ENCODE data around the gene MPHOSPH8.
"Not testable (repeated sequence)": the region's sequence is repeated elsewhere in the genome, so short reads cannot be mapped to it uniquely, and the experiment has no call there.

Gene MPHOSPH8

DNA sequence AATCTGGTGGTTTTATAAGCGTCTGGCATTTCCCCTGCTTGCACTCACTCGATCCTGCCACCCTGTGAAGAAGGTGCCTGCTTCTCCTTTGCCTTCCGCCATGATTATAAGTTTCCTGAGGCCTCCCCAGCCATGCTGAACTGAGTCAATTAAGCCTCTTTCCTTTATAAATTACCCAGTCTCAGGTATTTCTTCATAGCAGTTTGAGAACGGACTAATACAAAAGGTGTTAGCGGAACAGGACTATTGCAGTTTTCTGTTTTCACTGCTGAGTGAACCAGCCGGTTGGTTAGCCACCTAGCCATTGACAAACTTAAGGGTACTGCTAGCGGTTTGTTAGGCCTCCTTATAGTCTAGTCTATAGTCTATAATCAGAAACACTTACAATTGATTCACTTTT is 2.5 kb downstream of the MPHOSPH8 start:
- not testable (repeated sequence) for H4K5ac ChIP-seq (ENCODE audit: low read length); H3K27me3 ChIP-seq (ENCODE audit: insufficient read depth, low read length, poor library complexity); H4K8ac ChIP-seq (ENCODE audit: low read depth, low read length); DNase-seq; H3K4me2 ChIP-seq (ENCODE audit: low read length); H3K79me1 ChIP-seq (ENCODE audit: low read length); H3K18ac ChIP-seq (ENCODE audit: low read length); H3K56ac ChIP-seq (ENCODE audit: low read length); H2BK120ac ChIP-seq (ENCODE audit: low read depth, low read length); H3K36me3 ChIP-seq (ENCODE audit: control insufficient read depth, insufficient read depth, low read length); H2AK5ac ChIP-seq (ENCODE audit: low read length); H2BK5ac ChIP-seq (ENCODE audit: low read length); H3K4me3 ChIP-seq (ENCODE audit: low read length); H3K4me1 ChIP-seq (ENCODE audit: control insufficient read depth, low read depth, low read length); H3K23ac ChIP-seq (ENCODE audit: low read length); H2BK15ac ChIP-seq (replicated peaks; ENCODE audit: low read depth); H3K9ac ChIP-seq (ENCODE audit: low read length); H3K4ac ChIP-seq (ENCODE audit: low read depth, low read length); H3K27ac ChIP-seq (ENCODE audit: low read depth, low read length)
- no CpG with 5 or more reads among the region's 7 CpGs for WGBS (ENCODE audit: extremely low coverage, insufficient coverage, low lambda C conversion rate)
- peaks cover 11% of the 10 kb centered on the region for H3K79me2 ChIP-seq (ENCODE audit: control insufficient read depth, insufficient read depth, low read length)

DNA sequence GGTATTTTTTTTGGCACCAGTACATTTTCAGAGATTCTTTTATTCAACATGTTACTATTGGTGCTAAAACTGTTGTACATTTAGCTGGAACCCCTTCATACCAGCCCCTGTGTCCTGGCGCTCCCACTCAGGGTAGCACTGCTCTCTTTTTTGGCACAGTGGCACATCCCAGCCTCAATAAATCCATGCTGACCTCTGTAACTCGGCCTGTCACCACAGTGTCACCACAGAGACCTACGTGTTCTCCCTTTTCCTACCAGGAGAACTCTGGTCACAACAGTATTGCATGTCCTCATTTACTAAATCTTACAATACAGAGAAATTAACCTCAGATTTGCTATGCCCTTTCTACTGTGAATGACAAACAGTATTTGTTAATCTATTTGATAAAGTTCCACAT is 10.2 kb downstream of the MPHOSPH8 start:
- Histone ChIP-seq H4K5ac (ENCODE audit: low read length) (no peak overlapping the region), H3K18ac (ENCODE audit: low read length) (no peak overlapping the region), H3K4me3 (ENCODE audit: low read length) (no peak overlapping the region), H2BK15ac (replicated peaks; ENCODE audit: low read depth) (no peak overlapping the region), H3K4me2 (ENCODE audit: low read length) (no peak overlapping the region), H3K56ac (ENCODE audit: low read length) (no peak overlapping the region), H2AK5ac (ENCODE audit: low read length) (no peak overlapping the region), H3K36me3 (ENCODE audit: control insufficient read depth, insufficient read depth, low read length) (no peaks in the 10 kb centered on the region), H3K79me2 (ENCODE audit: control insufficient read depth, insufficient read depth, low read length) (no peaks in the 10 kb centered on the region), H2BK120ac (ENCODE audit: low read depth, low read length) (no peak overlapping the region), H4K8ac (ENCODE audit: low read depth, low read length) (no peak overlapping the region), H3K4ac (ENCODE audit: low read depth, low read length) (no peak overlapping the region), H3K23ac (ENCODE audit: low read length) (no peak overlapping the region), H3K27ac (ENCODE audit: low read depth, low read length) (no peak overlapping the region), H2BK5ac (ENCODE audit: low read length) (no peak overlapping the region), H3K79me1 (ENCODE audit: low read length) (peaks cover 2% of the 10 kb centered on the region), H3K27me3 (ENCODE audit: insufficient read depth, low read length, poor library complexity) (no peaks in the 10 kb centered on the region), H3K4me1 (ENCODE audit: control insufficient read depth, low read depth, low read length) (no peaks in the 10 kb centered on the region), H3K9ac (ENCODE audit: low read length) (no peak overlapping the region)
- no peak for DNase-seq
- no CpG with 5 or more reads among the region's 3 CpGs for WGBS (ENCODE audit: extremely low coverage, insufficient coverage, low lambda C conversion rate)

DNA sequence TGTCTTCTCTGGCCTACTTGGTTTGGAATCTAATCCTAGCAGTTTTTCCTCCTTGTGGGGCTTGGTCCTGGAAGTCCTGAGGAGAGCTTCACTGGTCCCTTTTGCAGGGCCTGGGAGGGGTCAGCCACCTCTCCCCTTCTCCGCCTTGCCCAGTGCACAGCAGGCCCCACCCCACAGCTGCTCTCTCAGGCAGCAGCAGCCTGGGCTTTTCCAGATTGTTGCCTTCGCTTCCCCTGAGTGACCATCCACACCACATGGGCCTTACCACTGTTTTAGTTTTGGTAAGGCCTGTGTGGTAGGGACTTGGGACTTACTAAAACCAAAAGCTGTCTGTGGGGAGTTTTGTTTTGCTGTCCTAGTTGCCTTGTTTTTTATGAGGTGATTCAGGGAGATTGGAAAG is 11.5 kb downstream of the MPHOSPH8 start:
- H3K56ac ChIP-seq (ENCODE audit: low read length), result no peak overlapping the region
- WGBS (ENCODE audit: extremely low coverage, insufficient coverage, low lambda C conversion rate), result no CpG with 5 or more reads among the region's 2 CpGs
- H2BK15ac ChIP-seq (replicated peaks; ENCODE audit: low read depth), result no peak overlapping the region
- H3K27ac ChIP-seq (ENCODE audit: low read depth, low read length), result no peak overlapping the region
- H3K4me1 ChIP-seq (ENCODE audit: control insufficient read depth, low read depth, low read length), result no peaks in the 10 kb centered on the region
- no peaks in the 10 kb centered on the region for H3K36me3 ChIP-seq (ENCODE audit: control insufficient read depth, insufficient read depth, low read length)
- no peak overlapping the region for H3K4ac ChIP-seq (ENCODE audit: low read depth, low read length)
- H4K8ac ChIP-seq (ENCODE audit: low read depth, low read length), result no peak overlapping the region
- DNase-seq, result no peak
- H3K79me2 ChIP-seq (ENCODE audit: control insufficient read depth, insufficient read depth, low read length), result no peaks in the 10 kb centered on the region
- H3K27me3 ChIP-seq (ENCODE audit: insufficient read depth, low read length, poor library complexity), result no peaks in the 10 kb centered on the region
- no peak overlapping the region for H2BK120ac ChIP-seq (ENCODE audit: low read depth, low read length)
- H4K5ac ChIP-seq (ENCODE audit: low read length), result no peak overlapping the region
- no peak overlapping the region for H2BK5ac ChIP-seq (ENCODE audit: low read length)
- H3K79me1 ChIP-seq (ENCODE audit: low read length), result peaks cover 2% of the 10 kb centered on the region
- no peak overlapping the region for H3K23ac ChIP-seq (ENCODE audit: low read length)
- no peak overlapping the region for H3K18ac ChIP-seq (ENCODE audit: low read length)
- H3K4me3 ChIP-seq (ENCODE audit: low read length), result no peak overlapping the region
- H2AK5ac ChIP-seq (ENCODE audit: low read length), result no peak overlapping the region
- H3K9ac ChIP-seq (ENCODE audit: low read length), result no peak overlapping the region
- no peak overlapping the region for H3K4me2 ChIP-seq (ENCODE audit: low read length)

DNA sequence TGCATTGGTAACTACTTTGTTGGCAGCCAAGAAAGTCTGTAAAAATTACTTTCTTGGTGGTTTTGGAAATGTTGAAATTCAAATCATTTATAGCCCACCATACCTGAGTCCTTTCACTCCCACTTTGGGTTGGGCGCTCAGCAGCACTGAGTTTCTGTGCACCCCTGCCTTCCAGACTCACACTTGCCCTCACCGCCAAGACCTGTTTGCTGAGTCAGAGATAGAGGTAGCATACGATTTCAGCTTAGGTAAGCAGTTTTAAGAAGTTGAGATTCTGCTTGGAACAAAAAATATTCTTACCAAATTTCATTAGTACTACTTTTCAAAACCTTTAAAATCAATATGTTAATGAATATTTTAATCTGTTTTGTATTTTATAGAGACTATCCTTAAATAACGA is 12.6 kb downstream of the MPHOSPH8 start:
- Histone ChIP-seq H3K23ac (ENCODE audit: low read length) (no peak overlapping the region), H3K36me3 (ENCODE audit: control insufficient read depth, insufficient read depth, low read length) (no peaks in the 10 kb centered on the region)
- no CpG with 5 or more reads among the region's 4 CpGs for whole genome bisulfite sequencing (ENCODE audit: extremely low coverage, insufficient coverage, low lambda C conversion rate)

DNA sequence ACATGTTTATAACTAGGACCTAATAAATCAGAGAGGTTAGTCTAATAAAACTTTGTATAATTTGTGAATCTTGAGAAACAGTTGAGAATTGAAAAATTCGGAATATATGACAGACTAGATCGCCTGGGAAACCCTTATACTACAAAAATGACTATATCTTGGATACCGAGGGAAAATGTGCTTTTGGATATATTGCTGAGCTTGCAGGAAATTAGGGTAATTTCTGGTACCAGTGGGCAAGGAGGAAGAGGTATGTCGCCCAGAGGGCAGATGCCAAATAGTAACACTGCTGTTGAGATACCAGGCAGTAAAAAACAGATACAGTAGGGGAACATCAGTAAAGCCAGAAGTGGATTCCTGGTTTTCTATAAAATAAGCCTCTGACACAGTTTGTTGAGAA is 17.3 kb downstream of the MPHOSPH8 start:
- no peak overlapping the region for H3K18ac ChIP-seq (ENCODE audit: low read length)

More for the DNA sequence above, 12.6 kb downstream of the MPHOSPH8 start:
- Histone ChIP-seq H3K4me3 (ENCODE audit: low read length) (no peak overlapping the region), H3K18ac (ENCODE audit: low read length) (no peak overlapping the region), H4K5ac (ENCODE audit: low read length) (no peak overlapping the region), H2BK5ac (ENCODE audit: low read length) (no peak overlapping the region), H3K4ac (ENCODE audit: low read depth, low read length) (no peak overlapping the region), H3K4me1 (ENCODE audit: control insufficient read depth, low read depth, low read length) (no peaks in the 10 kb centered on the region), H2AK5ac (ENCODE audit: low read length) (no peak overlapping the region), H3K56ac (ENCODE audit: low read length) (no peak overlapping the region), H3K79me2 (ENCODE audit: control insufficient read depth, insufficient read depth, low read length) (no peaks in the 10 kb centered on the region), H3K27ac (ENCODE audit: low read depth, low read length) (no peak overlapping the region), H3K9ac (ENCODE audit: low read length) (no peak overlapping the region), H3K4me2 (ENCODE audit: low read length) (no peak overlapping the region), H2BK15ac (replicated peaks; ENCODE audit: low read depth) (no peak overlapping the region), H3K27me3 (ENCODE audit: insufficient read depth, low read length, poor library complexity) (no peaks in the 10 kb centered on the region), H4K8ac (ENCODE audit: low read depth, low read length) (no peak overlapping the region), H3K79me1 (ENCODE audit: low read length) (peaks cover 2% of the 10 kb centered on the region), H2BK120ac (ENCODE audit: low read depth, low read length) (no peak overlapping the region)
- peak; percentile 23 for DNase-seq

DNA sequence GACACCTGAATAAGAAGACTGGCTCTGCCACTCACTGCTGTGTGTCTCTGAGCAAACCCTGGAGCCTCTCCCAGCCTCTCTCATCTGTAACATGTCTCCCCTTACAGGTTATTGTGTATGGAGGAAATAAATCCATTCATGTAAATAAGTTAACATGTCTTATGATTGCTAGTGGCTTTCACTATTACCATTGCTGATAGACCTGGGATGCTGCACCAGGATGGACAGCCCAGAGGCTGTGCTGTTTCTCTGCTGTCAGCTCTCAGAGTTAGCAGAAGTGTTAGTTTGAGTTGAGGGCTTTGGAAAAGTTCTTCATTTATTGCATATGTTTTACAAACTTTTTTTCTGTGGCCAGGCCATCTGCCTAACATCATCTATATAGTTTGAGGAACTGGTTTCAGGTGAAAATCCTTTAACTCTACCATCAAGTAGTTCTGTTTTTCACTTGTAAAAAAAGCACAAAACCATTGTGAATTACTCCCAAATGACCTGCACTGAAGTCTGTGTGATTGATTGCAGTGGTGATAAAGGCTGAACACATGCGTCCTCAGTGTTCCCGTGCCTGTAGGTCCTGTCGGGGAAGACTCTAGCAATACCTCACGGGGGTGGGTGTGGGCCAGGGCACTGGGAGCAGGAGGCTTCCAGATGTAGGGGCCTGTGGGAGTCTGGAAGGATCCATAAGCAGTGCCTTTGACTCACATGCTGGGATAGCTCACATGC is 24.6 kb downstream of the MPHOSPH8 start:
- no CpG with 5 or more reads among the region's 4 CpGs for WGBS (ENCODE audit: extremely low coverage, insufficient coverage, low lambda C conversion rate)
- Histone ChIP-seq H3K4ac (ENCODE audit: low read depth, low read length) (no peak overlapping the region), H3K79me1 (ENCODE audit: low read length) (no peaks in the 10 kb centered on the region), H3K4me1 (ENCODE audit: control insufficient read depth, low read depth, low read length) (no peaks in the 10 kb centered on the region), H2BK15ac (replicated peaks; ENCODE audit: low read depth) (no peak overlapping the region), H4K5ac (ENCODE audit: low read length) (no peak overlapping the region), H3K79me2 (ENCODE audit: control insufficient read depth, insufficient read depth, low read length) (no peaks in the 10 kb centered on the region), H3K27ac (ENCODE audit: low read depth, low read length) (no peak overlapping the region), H3K4me3 (ENCODE audit: low read length) (no peak overlapping the region), H3K36me3 (ENCODE audit: control insufficient read depth, insufficient read depth, low read length) (no peaks in the 10 kb centered on the region), H2AK5ac (ENCODE audit: low read length) (no peak overlapping the region), H3K23ac (ENCODE audit: low read length) (no peak overlapping the region), H3K18ac (ENCODE audit: low read length) (no peak overlapping the region), H4K8ac (ENCODE audit: low read depth, low read length) (no peak overlapping the region), H3K27me3 (ENCODE audit: insufficient read depth, low read length, poor library complexity) (no peaks in the 10 kb centered on the region), H3K9ac (ENCODE audit: low read length) (no peak overlapping the region), H2BK120ac (ENCODE audit: low read depth, low read length) (no peak overlapping the region), H3K56ac (ENCODE audit: low read length) (no peak overlapping the region), H3K4me2 (ENCODE audit: low read length) (no peak overlapping the region), H2BK5ac (ENCODE audit: low read length) (no peak overlapping the region)
- no peak for DNase-seq

More for the DNA sequence above, 17.3 kb downstream of the MPHOSPH8 start:
- Histone ChIP-seq H3K9ac (ENCODE audit: low read length) (no peak overlapping the region), H3K56ac (ENCODE audit: low read length) (no peak overlapping the region), H4K8ac (ENCODE audit: low read depth, low read length) (no peak overlapping the region), H3K4me1 (ENCODE audit: control insufficient read depth, low read depth, low read length) (no peaks in the 10 kb centered on the region), H2BK5ac (ENCODE audit: low read length) (no peak overlapping the region), H3K4me2 (ENCODE audit: low read length) (no peak overlapping the region), H3K4ac (ENCODE audit: low read depth, low read length) (no peak overlapping the region), H2BK120ac (ENCODE audit: low read depth, low read length) (no peak overlapping the region), H3K36me3 (ENCODE audit: control insufficient read depth, insufficient read depth, low read length) (no peaks in the 10 kb centered on the region), H2AK5ac (ENCODE audit: low read length) (no peak overlapping the region), H3K27ac (ENCODE audit: low read depth, low read length) (no peak overlapping the region), H3K79me2 (ENCODE audit: control insufficient read depth, insufficient read depth, low read length) (no peaks in the 10 kb centered on the region), H4K5ac (ENCODE audit: low read length) (no peak overlapping the region), H3K23ac (ENCODE audit: low read length) (no peak overlapping the region), H2BK15ac (replicated peaks; ENCODE audit: low read depth) (no peak overlapping the region), H3K4me3 (ENCODE audit: low read length) (no peak overlapping the region), H3K79me1 (ENCODE audit: low read length) (no peaks in the 10 kb centered on the region), H3K27me3 (ENCODE audit: insufficient read depth, low read length, poor library complexity) (no peaks in the 10 kb centered on the region)
- DNase-seq, result no peak
- no CpG with 5 or more reads among the region's 4 CpGs for WGBS (ENCODE audit: extremely low coverage, insufficient coverage, low lambda C conversion rate)
